Nucleus accumbens (tissue), 56 donors: Measurements from ENCODE around the gene PIGA.

Experiments used
- DNase-seq, 56 donors: peaks; one replicate each; lab custom pipeline; 2025; lab: John Stamatoyannopoulos, UW

The PIGA gene, protein sequence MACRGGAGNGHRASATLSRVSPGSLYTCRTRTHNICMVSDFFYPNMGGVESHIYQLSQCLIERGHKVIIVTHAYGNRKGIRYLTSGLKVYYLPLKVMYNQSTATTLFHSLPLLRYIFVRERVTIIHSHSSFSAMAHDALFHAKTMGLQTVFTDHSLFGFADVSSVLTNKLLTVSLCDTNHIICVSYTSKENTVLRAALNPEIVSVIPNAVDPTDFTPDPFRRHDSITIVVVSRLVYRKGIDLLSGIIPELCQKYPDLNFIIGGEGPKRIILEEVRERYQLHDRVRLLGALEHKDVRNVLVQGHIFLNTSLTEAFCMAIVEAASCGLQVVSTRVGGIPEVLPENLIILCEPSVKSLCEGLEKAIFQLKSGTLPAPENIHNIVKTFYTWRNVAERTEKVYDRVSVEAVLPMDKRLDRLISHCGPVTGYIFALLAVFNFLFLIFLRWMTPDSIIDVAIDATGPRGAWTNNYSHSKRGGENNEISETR

DNA sequence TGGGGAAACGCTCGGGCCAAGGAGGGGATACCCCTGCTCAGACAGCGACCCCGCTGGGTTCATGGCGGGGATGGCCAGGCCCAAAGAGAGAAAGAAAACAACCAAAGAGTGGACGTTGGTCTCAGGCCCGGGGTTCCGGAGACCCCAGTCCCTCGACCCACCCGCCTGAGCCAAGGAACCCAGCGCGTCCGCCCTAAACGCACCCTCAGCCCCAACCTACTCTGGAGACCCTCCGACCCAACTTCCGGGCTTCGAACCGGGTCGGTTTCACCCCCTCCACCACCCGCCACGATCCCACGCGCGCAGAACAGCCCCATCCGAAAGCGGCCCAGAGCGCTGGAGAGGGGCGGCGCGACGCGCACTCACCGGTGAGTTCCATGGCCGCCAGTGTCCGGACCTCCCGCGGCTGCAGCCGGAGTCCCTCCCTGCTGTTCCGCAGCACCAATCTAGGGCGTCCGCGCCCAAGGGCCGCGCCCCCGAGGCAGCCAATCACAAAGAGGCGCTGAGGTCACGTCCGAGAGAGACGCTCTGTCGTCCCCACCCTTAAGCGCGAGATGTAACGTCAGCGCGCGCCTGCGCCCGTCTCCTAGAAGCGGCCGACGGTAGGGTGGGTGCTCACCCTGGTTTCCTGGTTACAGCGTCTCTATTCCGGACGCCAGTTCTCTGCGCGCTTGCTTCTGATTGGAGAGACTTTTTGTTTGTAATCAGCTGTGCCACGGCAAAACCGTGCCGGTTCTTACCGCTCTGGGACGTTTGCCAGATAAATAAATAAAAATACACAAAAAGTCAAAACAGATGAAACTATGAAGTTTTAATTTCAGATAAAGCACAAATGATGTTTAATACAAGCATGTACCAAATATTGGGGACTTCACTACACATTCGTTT lies at the start of gene PIGA:
Gene PIGA, minus strand, starts transcription at position 389 of the 888 bp plus-strand sequence. CDS start 3,593 bp downstream, outside the sequence.
- peak; percentile 41 to 96 (median 90) for DNase-seq

DNA sequence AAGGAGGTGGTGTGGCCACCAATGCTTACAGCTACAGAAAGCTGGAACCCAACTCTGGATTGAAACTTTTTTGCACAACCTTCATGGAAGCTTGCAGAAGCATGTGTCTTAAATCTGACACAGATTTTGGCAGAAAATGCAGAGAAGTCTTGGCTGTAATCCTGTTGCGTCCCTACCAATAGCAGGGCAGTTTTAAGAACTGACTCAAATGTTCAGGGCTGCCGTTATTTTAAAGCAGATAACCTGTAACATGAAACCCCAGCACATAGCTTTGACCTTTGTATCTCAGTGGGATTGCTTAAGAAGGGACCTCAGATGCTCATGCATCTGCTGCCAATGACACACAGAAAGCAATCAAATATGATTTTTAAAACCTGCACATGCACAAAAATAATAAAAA lies 49.0 kb upstream of the PIGA start, which contains the start of gene VEGFD:
Gene VEGFD, minus strand, starts transcription at position 110 of the 400 bp plus-strand sequence. CDS start 467 bp downstream, outside the sequence.
- DNase-seq = no peak

DNA sequence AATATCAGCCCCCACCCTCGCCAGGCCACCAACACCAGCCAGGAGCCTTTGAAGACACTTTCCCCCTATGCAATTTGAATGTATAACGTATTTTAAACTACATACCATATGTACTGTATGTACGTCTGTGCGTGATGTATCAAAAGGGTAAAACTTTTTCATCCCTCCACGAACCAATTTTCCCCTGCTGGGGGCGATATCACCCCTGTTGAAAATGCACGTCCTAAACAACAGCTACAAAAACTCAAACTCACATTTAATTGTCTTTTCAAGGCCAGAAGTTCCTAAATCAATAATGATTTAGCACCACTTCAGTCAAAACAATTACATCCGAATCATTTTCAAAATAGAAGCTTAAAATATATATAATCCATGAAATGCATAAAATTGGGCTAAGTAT lies 47.5 kb upstream of the PIGA start:
- no peak for DNase-seq

DNA sequence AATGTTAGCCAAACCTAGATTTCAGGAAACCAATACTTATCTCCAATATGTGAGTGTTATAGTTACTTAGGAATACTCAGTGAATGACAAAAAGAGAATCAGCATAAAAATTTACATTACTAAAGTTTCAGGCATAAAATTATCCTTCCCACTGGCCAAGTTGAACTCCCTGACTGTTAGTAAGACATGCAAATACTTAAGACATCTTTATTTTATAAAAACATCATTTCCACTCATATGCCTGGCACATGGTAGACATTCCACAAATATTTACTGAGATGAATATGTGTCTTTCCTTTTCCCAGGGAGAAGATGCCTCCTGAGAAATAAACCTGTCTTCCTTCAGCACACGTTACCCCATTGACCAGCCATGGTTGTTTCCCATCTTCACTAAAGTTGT lies 41.6 kb upstream of the PIGA start:
- DNase-seq = no peak

DNA sequence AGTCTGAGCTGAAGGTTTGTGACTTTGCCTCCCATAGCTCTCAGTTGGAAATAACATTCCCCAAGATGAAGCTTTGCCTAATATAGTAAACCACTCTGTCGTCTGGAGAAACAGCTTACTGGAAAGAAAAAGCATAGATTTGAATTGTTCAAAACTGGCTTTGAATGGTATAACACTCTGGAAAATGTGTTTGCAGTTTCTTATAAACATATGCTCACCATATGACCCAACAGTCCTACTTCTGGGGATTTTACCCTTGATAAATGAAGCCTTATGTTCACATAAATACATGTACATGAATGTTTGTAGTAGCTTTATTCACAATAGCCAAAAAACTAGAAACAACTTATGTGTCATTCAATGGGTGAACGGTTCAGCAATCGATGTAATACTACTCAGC lies 38.7 kb upstream of the PIGA start:
- DNase-seq = no peak

DNA sequence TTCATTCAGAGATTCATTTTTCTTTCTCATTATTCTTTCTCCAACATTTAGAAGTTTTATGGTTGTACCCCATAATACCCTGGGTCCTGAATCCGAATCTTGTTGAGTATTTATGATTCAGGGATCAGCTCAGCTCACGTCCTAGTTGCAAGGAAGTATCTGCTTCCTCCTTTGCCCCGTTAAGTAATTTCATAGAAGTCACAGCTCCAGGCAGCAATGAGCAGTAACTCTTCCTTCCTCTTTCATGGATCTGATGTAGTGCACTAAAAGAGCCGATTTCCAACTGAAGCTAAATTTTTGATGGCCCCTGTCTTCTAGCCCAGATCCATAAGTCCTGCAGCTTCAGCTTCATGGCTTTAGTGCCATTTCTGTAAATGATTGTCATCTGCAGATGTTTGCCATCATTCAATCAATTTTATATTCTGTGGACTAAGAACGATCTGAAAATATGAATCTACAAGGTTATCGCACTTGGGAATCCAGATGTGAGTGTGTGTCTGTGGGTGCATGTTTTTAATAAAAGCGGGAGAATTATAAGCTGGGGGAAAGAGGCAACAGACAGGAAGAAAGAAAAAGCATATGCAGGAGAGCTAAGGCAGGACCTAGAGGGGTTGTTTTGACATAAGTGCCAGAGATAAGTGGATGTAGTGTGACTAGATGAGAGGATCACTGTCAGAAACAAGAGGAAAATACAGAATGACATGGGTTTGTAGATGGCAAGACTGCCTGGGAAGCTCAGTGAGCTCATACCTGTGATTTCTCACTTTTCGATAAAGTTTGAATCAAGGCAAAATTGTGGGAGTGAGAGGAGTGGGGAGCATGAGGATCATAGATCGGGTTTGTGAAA lies 31.4 kb upstream of the PIGA start:
- no peak for DNase-seq

DNA sequence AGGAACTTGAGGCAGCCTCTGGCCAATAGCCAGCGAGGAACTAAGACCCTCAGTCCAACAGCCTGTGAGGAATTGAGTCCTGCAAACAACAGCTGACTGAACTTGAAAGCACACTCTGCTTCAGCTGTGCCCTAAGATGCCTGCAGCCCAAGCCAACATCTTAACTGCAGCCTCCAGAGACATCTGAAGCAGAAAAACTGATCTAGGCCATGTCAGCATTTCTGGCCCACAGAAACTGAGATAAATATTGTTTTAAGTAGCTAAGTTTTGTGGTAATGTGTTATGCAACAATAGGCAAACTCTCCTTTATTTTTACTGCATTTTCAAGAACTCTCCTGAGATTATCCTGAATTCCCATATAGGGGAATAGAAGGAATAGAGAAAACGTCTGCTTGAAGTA lies 24.4 kb upstream of the PIGA start:
- DNase-seq = no peak

DNA sequence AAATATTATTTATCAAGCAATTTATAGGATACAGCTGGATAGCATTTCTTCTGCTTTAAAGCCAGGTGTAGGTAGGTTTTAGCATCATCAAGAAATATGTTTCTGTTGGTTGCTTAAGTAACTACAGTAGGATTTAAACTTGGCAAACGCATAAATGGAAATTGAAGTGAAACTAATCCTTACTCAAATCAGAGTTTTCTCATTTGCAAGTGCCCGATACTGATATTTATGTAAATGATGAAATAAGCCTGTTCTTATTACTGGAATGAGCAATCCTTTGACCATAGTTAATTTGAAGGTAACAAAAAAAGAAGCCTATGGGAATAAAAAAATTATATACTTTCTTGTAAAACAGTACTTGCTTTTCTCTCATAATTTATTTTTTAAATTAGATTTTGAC lies 23.2 kb upstream of the PIGA start:
- DNase-seq = no peak

DNA sequence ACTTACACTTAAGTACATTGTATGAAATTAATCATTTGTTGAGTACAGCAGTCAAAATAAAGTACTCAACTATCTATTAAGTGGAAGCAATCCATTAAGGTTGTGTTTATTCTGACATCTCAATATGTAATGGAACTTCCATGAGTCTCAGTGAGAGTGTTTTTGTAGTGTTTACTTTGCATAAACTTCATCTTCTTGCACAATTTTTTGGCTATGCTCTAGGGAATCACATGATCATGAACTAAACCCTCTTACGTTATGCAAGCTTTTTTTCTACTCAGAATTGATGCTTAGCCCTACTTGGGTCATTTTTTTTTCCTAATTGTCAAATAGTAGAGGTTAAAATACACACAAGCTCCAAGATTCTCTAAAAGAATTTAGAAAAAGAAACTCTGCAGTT lies 21.1 kb upstream of the PIGA start:
- DNase-seq = no peak

DNA sequence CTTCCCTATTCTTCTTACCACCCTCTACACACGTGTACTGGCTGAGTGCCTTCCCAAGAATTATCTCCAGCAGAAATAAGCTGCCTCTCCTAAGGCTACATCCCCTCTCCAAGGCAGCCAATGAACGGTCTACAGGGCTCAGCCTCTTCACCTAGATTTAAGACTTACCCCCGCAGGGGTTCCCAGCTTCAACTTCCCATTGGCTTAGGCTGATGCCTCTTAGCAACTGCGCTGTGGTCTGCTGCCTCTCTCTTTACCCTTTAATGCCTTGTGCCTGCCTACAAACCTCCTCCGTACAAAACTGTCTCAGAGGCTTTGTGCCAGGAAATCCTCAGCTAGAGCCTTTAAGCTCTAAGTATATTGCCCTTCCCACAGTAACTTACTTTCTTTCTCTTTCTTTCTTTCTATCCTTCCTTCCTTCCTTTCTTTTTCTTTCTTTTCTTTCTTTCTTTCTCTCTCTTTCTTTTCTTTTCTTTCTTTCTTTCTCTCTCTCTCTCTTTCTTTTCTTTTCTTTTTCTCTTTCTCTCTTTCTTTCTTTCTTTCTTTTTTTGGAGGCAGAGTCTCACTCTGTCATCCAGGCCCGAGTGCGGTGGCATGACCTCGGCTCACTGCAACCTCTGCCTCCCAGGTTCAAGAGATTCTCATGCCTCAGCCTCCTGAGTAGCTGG lies 15.1 kb upstream of the PIGA start:
- no peak for DNase-seq

DNA sequence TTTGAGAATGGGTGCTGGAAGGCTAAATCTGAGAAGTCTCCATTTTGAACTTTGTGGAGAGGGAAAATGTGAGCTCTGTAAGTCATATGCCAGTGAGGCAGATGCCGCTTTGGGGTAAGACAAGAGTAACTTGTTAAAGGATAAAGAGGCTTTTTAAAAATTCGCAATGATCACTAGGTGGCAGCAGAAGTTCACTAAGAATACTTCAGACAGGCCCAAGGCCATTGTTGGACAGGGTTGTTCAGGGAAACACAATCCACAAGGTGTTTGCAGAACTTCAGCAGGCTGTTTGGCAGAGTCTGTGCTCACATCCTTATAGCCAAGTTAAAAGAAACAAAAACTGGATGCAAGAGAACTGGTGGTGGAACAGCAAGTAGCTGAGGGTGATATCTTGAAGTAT lies 13.7 kb upstream of the PIGA start:
- DNase-seq = peak in 23 of 56 donors; percentile 0 to 25 (median 5)

DNA sequence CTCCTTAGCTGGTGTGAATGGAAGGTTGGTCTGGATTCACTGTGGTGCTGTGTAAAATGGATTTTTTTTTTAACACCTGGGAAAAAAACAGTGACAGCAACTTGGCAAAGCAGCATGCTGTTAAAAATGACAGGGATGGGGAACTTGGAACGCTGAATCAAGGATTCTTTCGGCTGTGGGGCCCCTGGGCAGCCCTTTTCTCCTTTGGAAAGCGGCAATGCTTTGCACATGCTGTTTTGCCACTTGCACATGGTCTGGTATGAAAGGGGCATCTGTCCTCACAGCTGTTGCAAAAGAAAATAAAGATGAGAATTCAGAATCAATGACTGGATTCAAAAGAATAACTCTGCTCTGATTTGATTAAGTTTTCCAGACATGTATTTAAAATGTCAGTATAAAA lies 10.7 kb upstream of the PIGA start:
- peak in 1 of 56 donors; percentile 0 for DNase-seq

DNA sequence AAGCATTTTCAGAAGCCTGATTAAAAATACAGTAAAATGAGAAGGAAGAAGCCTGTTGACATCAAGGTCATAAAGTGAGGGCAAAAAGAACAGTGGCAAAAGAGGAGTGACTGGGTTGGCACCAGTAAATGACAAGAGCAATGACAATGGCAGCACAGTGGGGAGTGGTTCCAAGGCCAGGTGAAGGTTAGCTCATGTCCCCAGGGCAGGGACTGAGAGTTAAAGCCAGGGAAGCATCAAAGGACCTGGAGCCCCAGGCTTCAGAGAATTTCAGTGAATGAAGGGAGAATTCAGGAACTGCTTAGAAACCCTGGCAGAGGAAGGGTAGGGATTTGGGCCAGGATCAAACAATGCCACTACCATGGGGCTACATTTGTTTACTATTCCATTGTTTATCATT lies 8.8 kb upstream of the PIGA start:
- no peak for DNase-seq

DNA sequence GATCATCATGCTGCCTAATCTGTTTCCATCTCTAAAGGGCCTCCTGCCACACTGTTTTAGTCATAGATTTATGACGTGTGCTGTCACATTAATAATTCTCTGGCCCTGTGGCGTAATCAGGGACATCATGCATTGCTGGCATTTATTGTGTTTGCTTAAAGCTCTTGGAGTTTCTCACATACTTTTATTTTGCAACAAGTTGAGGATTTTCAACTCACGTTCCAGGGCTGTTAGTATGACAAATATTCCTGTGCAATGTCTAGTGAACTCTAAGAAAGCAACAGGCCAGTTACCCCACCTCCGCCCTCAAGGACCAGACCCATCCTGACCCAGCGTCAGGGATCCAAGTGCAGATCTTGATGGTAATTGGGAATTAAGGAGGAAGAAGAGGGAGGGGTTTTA lies 7.8 kb upstream of the PIGA start:
- DNase-seq = no peak

DNA sequence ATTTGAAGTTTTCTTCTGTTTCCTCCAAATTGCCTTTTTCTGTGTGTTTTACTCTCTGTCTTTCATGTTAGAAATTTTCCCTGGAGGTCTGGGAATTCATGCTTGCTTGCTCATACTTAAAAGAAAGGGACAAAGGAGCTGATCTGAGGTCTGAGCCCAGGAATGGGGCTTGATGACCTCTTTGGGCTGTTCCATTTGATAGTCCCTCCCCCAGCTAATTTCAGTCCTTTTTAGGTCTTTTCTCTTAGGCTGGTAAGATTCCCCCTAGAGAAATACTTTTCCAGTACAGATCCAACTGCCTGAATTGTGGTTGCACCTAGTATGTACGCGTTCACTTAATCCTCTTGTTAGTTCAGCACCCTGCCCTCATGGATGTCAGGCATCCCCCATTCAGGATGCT lies 5.5 kb upstream of the PIGA start:
- no peak for DNase-seq

DNA sequence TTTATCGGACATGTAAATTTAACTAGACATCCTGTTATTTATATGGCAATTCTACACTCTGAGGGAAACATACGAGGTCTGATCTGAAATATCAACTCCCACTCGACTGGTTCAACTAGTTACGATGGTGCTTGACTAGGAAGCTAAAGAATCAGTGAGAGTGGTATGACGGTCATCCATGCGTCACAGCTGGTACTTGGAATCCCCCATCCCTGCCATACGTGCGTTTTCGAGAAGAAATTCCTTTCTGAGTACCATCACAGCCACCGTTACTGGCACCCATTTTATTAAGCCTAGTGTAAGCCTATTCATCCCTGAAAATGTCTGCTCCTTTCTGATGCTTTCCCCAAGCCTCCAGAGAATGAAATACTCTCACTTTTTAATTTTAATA lies 695 bp upstream of the PIGA start:
- peak in 6 of 56 donors; percentile 0 to 23 (median 4) for DNase-seq

DNA sequence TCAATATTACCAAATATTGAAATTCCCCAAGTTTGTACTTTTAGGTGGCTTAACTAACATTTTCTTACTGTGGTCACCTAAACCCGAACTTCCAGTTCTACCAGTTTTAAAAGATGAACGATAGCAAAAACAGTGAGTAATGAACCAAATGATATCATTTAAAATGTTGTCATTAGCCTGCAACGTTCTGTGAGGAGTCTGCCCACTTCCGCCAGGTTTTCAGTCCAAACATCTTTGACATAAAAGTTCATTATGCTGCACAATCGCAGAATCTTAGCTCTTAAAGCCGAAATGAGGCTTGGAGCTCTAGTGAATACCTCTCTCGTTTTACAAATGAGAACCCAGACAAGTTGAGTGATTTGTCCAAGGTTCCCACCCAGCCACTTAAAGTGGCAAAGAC lies 762 bp downstream of the PIGA start:
- no peak for DNase-seq

DNA sequence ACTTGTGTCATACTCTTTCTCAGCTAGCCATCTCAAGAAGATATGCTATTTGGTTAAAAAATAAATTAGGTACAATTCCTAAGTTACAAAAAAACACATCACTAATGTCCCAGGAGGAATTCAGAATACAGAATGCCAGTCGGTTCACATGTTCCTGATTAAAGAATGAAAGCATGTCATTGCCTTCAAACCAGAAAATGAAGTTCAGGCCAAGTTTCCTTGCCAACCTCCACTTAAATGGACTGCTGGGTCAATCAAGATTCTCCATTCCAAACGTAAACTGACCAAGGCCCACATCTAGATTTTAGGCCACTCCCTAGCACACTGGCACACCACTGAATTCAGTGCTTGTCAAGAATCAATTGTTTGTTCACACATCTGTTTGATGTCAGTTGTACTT lies 6.5 kb downstream of the PIGA start:
- DNase-seq = no peak

DNA sequence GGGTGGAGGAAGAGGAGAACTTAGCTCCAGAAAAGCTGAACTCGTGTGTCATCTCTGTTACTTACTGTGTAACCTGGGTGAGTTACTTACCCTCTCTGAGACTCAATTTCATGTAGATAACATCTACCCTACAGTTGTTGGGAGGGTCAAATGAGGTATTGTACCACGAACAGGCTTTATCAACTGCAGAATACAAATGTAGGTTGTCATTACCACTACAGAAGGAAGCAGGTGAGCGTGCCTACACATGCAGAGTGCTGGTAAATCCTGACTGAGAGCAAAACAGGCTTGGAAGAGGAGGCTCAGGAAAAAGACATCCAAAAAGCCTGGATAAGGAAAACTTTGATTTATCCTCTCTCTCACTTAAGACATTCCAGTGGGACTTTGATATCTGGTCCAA lies 7.2 kb downstream of the PIGA start:
- DNase-seq = no peak

DNA sequence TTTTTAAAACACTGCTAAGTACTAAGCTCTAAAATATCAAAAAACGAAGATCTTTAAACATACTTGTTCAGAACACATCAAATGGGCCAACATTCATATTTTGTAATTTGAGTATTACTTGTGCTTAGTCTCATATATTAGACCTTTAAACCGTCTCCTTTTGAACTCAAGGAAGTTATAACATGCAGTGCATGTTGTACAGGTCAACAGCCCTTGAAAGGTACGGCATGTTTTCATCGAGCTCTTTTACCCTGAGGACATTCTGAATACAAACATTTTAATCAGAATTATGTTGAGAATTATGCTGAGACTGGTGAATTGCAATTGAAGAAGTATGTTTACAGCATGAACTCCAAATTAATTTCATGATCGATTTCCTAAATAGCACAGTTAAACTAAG lies 12.9 kb downstream of the PIGA start:
- no peak for DNase-seq
